Mucosa of rectum (tissue), 2 donors: Measurements from ENCODE around the gene ARL6IP1.
"Not testable (repeated sequence)": the region's sequence is repeated elsewhere in the genome, so short reads cannot be mapped to it uniquely, and the experiment has no call there.

Source experiments
- H3K27ac ChIP-seq, 2 donors: one replicate each; pipeline ENCODE4 v1.7.0; 2013; ENCODE audit warnings: inconsistent platforms in 2 of 2, low read depth in 2 of 2, low read length in 2 of 2
- H3K27me3 ChIP-seq, 2 donors: one replicate each; pipeline ENCODE4 v1.7.0; 2013; ENCODE audit warnings: low read length in 2 of 2; ENCODE audit not compliant: control insufficient read depth in 2 of 2, insufficient read depth in 2 of 2
- H3K36me3 ChIP-seq, 2 donors: one replicate each; pipeline ENCODE4 v1.7.0; 2013; ENCODE audit warnings: low read length in 2 of 2; ENCODE audit not compliant: control insufficient read depth in 2 of 2, insufficient read depth in 2 of 2
- H3K4me1 ChIP-seq, 2 donors: one replicate each; pipeline ENCODE4 v1.7.0; 2013; ENCODE audit warnings: low read length in 2 of 2, mild to moderate bottlenecking in 1 of 2; ENCODE audit not compliant: control insufficient read depth in 2 of 2, insufficient read depth in 2 of 2
- H3K4me3 ChIP-seq, 2 donors: one replicate each; pipeline ENCODE4 v1.7.0; 2013; ENCODE audit warnings: low read length in 2 of 2
- H3K9ac ChIP-seq, 2 donors: one replicate each; pipeline ENCODE4 v1.7.0; 2013; ENCODE audit warnings: low read length in 2 of 2, low read depth in 1 of 2, mild to moderate bottlenecking in 1 of 2
- H3K9me3 ChIP-seq, 2 donors: one replicate each; pipeline ENCODE4 v1.7.0; 2013; ENCODE audit warnings: low read length in 2 of 2; ENCODE audit not compliant: control insufficient read depth in 2 of 2
- donor health status: healthy.
- donor health status: Normal muscosa, but diverticular disease.

The ARL6IP1 gene

DNA sequence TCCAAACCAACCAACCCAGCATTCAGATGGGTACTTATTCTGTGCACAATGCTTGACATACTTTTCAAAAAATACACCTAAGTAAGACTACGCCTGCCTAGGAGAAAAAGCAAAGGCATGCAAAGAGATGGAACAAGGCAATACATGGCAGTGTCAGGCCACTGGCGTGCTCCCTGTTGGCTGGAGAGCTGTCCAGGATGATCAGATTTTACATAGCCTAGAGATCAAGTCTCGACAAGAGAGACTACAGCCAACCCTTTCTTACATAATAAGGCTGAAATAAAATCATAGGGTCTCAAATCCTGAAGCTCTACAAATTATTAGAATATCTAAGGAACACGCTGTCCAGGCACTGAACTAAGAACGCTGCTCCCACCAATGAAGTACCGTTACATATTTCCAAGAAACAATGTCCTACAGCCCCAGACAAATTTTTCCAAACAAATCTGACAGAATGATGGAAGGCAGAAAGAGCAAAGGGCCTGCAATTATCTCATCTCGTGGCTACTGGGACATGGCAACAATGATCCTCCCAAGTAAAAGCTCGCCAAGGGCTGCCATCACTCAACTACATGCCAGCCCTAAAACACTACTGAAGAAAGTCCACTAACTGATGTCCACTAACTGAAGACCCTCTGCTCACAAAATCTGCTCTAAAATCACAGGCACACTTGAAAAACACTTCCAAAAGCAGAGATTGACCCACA, 16.3 kb downstream of the ARL6IP1 start:
- peaks cover 16 to 17% of the 10 kb centered on the region in 2 donors for H3K4me1 ChIP-seq
- peaks cover 46 to 55% of the 10 kb centered on the region in 2 donors for H3K36me3 ChIP-seq
- H3K4me3 ChIP-seq: no peak overlapping the region
- H3K9me3 ChIP-seq: no peaks in the 10 kb centered on the region
- no peak overlapping the region for H3K27ac ChIP-seq
- no peak overlapping the region for H3K9ac ChIP-seq
- H3K27me3 ChIP-seq: no peaks in the 10 kb centered on the region

DNA sequence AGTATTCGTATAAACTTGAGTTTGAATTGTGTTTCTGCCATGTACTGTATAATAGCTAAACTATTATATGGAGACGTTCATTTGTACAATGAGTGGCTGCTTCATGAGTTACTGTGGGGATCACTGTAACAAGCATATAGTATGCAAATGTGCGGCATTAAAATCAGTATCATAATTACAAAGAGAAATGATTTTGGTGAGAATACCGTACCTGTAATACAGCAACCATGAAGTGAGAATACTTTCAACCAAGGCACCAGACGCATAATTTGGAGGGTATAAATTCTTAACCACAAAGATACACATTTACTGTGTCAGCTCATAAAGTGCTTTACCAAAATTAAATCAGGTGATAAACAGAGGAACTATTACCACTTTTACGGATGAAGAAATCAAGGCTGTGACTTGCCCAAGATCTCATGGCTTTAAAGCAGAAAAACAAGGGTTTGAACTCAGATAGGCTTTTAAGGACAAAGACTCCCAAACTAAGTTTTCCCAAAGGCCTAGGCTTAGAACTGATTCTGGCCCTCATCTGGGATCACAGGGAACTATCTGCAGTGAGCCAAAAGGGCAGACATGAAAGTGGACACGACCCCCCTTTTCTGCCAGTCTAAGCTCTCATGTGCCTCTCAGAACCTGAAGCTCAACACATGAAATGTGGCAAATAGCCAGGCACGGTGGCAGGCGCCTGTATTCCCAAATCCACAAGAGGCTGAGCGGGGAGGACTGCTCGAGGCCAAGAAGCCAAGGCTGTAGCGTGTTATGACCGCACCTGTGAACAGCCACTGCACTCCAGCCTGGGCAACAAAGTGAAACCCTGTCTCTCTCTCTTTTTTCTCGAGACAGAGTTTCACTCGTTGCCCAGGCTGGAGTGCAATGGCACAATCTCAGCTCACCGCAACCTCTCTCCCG, 17.7 kb downstream of the ARL6IP1 start:
- peaks cover 10 to 11% of the 10 kb centered on the region in 2 donors for H3K4me1 ChIP-seq
- no peak overlapping the region for H3K27ac ChIP-seq
- no peak overlapping the region for H3K9ac ChIP-seq
- no peaks in the 10 kb centered on the region for H3K9me3 ChIP-seq
- H3K36me3 ChIP-seq: peaks cover 42 to 55% of the 10 kb centered on the region in 2 donors
- H3K27me3 ChIP-seq: no peaks in the 10 kb centered on the region
- no peak overlapping the region for H3K4me3 ChIP-seq

DNA sequence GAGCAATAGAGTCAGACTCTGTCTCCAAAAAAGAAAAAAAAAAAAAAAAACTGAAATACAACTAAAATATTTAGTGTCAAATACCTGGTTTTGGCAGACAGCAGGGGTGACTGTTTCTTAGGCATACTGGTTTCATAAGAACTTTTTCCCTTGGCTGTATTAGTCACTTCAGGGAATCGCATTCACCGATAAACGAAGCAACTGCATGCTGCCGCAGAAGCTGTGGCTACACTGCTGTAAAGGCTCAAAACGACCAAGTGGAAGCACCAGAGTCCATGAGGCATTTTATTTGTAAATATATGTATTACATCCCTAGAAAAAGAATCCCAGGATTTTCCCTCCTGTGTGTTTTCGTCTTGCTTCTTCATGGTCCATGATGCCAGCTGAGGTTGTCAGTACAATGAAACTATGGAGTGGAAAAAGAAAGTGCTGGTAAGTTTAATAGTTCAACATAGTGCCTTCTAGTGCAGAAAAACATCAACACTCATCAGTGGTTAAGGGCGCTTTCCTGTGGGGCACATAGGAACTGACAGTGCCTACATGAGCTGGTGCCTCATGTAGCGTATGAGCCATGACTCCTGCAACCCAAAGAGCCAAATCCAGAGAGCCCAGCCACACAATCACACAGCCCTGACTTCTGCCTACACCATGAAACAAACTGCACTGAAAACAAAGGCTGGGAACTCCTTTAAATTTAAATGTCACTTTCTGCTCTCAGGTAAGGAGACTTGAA, 18.5 kb downstream of the ARL6IP1 start:
- no peak overlapping the region for H3K4me3 ChIP-seq
- no peaks in the 10 kb centered on the region for H3K27me3 ChIP-seq
- H3K36me3 ChIP-seq: peaks cover 40 to 51% of the 10 kb centered on the region in 2 donors
- H3K4me1 ChIP-seq: peaks cover 4 to 8% of the 10 kb centered on the region in 2 donors
- H3K9me3 ChIP-seq: no peaks in the 10 kb centered on the region
- H3K27ac ChIP-seq: no peak overlapping the region
- no peak overlapping the region for H3K9ac ChIP-seq

DNA sequence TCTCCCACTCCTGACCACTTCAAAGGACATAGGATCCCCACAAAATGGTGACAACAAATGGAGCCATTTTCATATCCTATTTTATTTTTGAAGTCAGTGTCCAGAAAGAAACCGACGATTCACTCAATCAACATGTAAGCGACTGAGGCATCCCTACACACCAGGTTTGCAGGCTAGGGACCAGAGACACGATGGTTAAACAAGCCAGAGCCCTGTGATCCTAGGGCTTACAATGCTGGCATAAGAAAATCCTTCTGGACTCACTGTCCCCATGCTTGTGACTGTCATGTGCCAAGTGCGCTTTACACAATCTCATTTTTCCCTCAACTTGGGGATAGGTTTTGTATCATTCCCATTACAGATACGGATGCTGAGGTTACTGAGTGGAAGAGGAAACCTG, 20.1 kb downstream of the ARL6IP1 start:
- not testable (repeated sequence) for H3K9ac ChIP-seq, H3K4me3 ChIP-seq, H3K27me3 ChIP-seq, H3K27ac ChIP-seq, H3K4me1 ChIP-seq, H3K9me3 ChIP-seq
- peaks cover 30 to 38% of the 10 kb centered on the region in 2 donors for H3K36me3 ChIP-seq

DNA sequence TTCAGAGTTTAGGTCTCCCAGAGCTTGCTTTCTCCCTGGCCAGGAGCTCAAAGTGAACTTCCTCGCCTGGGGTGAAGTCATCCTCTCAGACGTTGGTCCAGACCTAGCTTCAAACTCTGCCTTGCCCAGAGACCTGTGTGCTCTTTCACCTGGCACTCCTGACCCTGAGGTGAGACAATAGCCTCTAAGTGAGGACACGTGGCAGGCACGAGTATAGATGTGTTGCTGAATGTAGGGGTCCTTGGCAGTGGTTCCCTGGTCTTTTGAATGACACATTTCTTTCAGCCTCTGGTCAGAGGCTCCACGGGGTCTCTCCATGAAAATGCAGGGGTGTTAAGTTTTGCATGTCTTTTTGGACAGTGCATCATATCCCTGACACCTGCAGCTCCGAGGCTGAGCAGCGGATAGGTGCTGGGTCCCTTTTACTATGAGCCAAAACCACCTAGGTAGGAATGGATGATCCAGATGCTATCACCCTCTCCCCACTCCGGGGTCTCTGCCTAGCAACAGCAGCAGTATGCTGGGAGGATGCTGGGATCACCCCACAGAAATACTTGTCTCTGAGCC, 20.8 kb downstream of the ARL6IP1 start:
- H3K36me3 ChIP-seq: peaks cover 23 to 31% of the 10 kb centered on the region in 2 donors
- H3K4me3 ChIP-seq, H3K27me3 ChIP-seq, H3K27ac ChIP-seq, H3K9ac ChIP-seq, H3K4me1 ChIP-seq, H3K9me3 ChIP-seq: not testable (repeated sequence)

DNA sequence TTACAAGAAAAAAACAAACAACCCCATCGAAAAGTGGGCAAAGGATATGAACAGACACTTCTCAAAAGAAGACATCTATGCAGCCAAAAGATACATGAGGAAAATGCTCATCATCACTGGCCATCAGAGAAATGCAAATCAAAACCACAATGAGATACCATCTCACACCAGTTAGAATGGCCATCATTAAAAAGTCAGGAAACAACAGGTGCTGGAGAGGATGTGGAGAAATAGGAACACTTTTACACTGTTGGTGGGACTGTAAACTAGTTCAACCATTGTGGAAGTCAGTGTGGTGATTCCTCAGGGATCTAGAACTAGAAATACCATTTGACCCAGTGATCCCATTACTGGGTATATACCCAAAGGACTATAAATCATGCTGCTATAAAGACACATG, 23.7 kb downstream of the ARL6IP1 start:
- H3K4me1 ChIP-seq, H3K36me3 ChIP-seq, H3K9me3 ChIP-seq, H3K9ac ChIP-seq, H3K4me3 ChIP-seq, H3K27ac ChIP-seq, H3K27me3 ChIP-seq: not testable (repeated sequence)

DNA sequence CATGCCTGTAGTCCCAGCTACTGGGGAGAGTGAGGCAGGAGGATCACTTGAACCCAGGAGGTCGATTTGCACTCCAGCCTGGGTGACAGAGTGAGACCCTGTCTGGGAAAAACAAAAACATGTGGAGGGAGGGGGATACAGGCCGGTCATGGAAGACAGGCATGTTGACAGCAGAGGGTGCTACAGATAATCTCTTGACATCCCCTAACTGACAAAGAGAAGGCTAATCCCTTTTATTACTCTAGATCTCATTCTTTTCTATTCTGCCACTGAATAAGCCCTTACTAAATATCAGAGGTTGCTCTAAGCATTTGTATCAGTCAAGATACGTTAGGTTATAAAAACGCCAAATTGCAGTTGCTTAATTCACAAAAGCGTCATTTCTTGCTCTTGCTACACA, 25.0 kb downstream of the ARL6IP1 start:
- not testable (repeated sequence) for H3K9ac ChIP-seq, H3K4me1 ChIP-seq, H3K4me3 ChIP-seq, H3K27ac ChIP-seq, H3K27me3 ChIP-seq, H3K36me3 ChIP-seq, H3K9me3 ChIP-seq

DNA sequence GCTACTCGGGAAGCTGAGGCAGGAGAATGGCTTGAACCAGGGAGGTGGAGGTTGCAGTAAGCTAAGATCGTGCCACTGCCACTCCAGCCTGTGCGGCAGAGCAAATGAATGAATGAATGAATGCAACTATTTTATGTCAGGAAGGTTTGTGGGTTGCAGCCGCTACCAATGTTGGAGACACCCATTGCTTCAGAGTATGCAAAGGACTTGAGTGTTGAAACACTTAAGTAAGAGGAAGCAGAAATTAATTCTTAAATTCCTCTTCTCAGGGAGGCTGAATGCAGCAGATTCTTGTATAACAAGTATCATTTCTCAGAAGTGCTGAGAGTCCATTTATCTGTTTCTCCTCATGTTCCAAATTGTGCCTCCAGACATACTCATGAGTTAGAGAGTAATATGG, 26.7 kb downstream of the ARL6IP1 start:
- not testable (repeated sequence) for H3K27ac ChIP-seq, H3K4me1 ChIP-seq, H3K36me3 ChIP-seq, H3K9ac ChIP-seq, H3K27me3 ChIP-seq, H3K4me3 ChIP-seq, H3K9me3 ChIP-seq

DNA sequence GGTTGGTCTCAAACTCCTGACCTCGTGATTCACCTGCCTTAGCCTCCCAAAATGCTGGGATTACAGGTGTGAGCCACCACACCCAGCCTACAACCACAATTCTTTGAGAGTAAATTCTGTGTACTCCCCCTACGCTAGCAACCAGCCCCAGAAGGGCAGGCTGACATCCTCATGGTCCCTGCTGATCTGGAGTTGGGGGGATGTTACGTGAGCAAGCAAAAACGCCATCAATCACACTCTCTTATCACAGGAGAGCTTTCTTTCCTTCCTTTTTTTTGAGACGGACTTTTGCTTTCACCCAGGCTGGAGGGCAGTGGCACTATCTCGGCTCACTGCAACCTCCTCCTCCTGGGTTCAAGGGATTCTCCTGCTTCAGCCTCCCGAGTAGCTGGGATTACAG, 29.2 kb downstream of the ARL6IP1 start:
- H3K4me1 ChIP-seq, H3K4me3 ChIP-seq, H3K36me3 ChIP-seq, H3K27ac ChIP-seq, H3K9me3 ChIP-seq, H3K9ac ChIP-seq, H3K27me3 ChIP-seq: not testable (repeated sequence)
